Kidney epithelial cell (primary cell): ENCODE data around the gene OBSL1. TPM values are rescaled to one million over a fixed set of nuclear protein-coding genes. Genes with fewer than 3 reads are reported as not detected.

Experiments used
- DNase-seq: peaks from one replicate; pipeline ENCODE4 v3.0.0-alpha.2; 2010; ENCODE audit warnings: low read depth
- H3K27me3 ChIP-seq: 2 replicates; pipeline ENCODE4 v1.6.0; 2011; ENCODE audit warnings: low read length; ENCODE audit not compliant: control insufficient read depth, insufficient read depth
- H3K36me3 ChIP-seq: 2 replicates; pipeline ENCODE4 v1.5.1; 2011; ENCODE audit warnings: low read length; ENCODE audit not compliant: control insufficient read depth, insufficient read depth
- H3K4me3 ChIP-seq: 2 replicates; pipeline ENCODE4 v1.5.1; 2011; ENCODE audit warnings: low read depth, mild to moderate bottlenecking, control low read depth, low read length
- total RNA-seq: library from RNA; depleted of rRNA; stranded (reverse); fragments of >200 nt; gene quantifications from 2 replicates; pipeline ENCODE4 v1.2.3, GENCODE V29; 2015
- TF ChIP-seq, protein P1 (sequence below): IDR thresholded peaks from 2 replicates; pipeline ENCODE4 v1.5.1; 2011; ENCODE audit warnings: mild to moderate bottlenecking, moderate library complexity, low read length, control low read depth, inconsistent platforms; ENCODE audit not compliant: insufficient read depth, poor library complexity, severe bottlenecking

Gene OBSL1
- total RNA-seq, 1 donor from 2014 or later = 39.8 TPM

DNA sequence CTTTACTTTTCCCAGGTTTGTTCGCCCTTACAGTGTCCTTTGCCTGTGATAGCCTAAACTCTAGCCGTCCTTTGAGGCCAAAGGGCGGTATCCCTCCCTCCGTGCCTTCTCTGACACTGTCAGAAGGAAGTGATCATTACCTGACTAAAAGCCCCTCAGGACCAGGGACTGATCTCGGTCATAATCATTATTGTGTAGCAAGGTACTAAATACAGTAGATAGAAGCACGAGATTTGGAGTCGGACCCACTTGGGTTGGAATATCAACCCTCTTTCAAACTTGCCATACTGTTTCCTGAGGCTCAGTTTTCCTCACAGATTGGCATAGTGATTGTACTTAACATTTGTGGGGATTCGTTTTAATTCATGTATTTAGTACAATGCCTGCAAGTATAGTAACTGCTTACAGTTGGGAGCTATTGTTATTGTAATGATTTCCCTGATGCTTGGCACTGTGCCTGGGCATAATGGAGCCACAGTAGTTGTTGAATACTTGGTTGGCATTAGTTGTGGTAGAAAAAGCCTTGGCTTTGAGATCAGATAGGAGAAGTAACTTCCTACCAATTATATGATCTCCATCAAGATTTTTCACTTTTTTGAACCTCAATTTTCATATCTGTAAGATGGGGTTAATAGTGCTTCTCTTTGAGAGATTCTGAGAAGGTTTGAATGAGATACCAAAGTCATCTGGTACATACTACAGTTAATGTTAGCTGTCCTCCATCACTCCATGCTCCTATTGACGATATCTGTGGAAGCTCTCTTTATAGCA lies 27.2 kb upstream of the OBSL1 start:
- TF ChIP-seq, protein P1, sequence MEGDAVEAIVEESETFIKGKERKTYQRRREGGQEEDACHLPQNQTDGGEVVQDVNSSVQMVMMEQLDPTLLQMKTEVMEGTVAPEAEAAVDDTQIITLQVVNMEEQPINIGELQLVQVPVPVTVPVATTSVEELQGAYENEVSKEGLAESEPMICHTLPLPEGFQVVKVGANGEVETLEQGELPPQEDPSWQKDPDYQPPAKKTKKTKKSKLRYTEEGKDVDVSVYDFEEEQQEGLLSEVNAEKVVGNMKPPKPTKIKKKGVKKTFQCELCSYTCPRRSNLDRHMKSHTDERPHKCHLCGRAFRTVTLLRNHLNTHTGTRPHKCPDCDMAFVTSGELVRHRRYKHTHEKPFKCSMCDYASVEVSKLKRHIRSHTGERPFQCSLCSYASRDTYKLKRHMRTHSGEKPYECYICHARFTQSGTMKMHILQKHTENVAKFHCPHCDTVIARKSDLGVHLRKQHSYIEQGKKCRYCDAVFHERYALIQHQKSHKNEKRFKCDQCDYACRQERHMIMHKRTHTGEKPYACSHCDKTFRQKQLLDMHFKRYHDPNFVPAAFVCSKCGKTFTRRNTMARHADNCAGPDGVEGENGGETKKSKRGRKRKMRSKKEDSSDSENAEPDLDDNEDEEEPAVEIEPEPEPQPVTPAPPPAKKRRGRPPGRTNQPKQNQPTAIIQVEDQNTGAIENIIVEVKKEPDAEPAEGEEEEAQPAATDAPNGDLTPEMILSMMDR = no peak
- no peak for DNase-seq
- H3K27me3 ChIP-seq = no peaks in the 10 kb centered on the region
- peak overlapping the region; percentile 68 for H3K4me3 ChIP-seq
- no peaks in the 10 kb centered on the region for H3K36me3 ChIP-seq

DNA sequence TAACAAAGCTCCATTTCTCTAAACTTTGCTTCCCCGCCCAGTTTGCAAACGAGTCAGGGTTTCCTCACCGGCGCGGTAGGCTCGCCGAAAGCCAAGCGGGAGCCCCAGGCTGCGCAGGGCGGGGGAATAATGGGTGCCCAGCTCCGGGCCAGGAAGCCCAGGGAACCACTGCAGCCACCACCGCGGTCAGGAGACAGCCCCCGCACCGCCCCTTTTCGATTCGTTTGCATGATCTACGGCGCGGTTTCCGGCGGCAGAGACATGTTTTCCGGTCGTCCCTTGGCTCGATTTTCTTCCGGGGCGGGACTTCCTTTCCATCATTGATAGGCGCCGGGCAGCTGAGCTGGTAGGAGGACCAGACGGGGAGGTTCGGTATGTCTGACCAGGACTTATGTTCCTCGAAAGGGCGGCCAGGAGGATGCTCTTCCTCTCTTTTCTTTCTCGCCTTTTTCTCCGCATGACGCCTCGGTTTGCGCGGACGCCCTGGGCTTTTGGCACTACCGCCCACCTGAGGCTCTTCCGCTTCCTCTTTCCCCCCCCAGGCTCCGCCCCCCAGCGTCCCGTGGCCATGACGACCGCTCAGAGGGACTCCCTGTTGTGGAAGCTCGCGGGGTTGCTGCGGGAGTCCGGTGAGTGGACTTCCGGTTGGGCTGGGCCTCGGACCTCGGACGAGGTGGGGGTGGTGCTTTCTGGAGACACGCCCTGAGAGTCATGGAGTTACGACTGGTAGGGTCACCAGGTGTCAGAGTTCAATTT lies 26.4 kb upstream of the OBSL1 start, which contains the start of gene STK11IP:
Gene STK11IP, plus strand, starts transcription at position 306 of the 756 bp plus-strand sequence. Its CDS starts 263 bp downstream, at position 569.
- peak within 1 kb of the TSS; percentile 68 for H3K4me3 ChIP-seq
- DNase-seq = peak; percentile 90
- no peaks in the 10 kb centered on the region for H3K27me3 ChIP-seq
- H3K36me3 ChIP-seq = no peaks in the 10 kb centered on the region
- TF ChIP-seq, protein P1 = no peak

DNA sequence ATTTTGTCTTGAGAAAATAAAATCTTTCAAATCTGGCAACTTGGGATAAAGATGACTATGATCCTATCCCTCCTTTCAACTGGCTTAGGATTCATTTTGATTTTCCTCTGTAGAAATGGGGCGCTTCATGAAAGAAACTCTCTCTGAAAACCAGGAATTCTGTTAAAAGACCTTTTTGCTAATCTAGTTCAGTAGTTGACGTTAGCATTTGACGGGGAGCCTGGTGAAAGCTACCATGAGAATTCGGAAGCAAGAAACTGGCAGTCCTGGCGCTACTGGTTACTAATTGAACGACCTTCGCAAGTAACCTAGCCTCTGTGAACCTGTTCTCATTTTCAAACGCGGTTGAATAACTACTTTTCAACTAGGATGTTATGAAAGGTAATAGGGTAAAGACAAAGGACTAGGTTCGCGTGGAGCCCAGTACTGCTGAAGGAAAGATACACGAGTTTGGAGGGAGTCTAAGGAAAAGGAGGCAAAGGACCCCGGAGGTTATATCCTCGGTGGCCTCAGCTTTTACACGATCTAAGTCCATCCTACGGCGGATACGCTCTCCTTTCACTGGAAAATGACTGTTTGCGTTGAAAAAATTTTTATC lies 25.7 kb upstream of the OBSL1 start:
- Histone ChIP-seq H3K36me3 (no peaks in the 10 kb centered on the region), H3K27me3 (no peaks in the 10 kb centered on the region), H3K4me3 (peak overlapping the region; percentile 68)
- no peak for DNase-seq
- TF ChIP-seq, protein P1 = no peak

DNA sequence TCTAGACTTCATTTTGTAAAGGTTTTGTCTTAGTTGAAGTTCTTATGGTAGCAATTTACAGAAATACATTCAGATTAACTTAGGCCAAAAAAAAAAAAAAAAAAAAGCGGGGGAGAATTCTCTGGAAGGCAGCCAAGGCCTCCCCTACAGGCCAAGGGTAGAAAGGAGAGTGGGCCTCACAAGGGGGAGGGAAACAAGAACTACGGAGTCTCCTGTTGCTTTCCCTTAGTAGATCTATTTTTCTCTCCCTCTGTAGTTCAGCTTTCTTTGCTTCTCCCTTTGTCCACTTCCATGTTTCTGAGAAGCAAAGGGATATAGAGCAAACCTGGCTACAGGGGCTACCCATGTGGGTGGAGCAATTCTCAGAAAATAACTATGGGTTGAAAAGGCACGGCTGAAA lies 23.9 kb upstream of the OBSL1 start:
- no peaks in the 10 kb centered on the region for H3K27me3 ChIP-seq
- H3K36me3 ChIP-seq = no peaks in the 10 kb centered on the region
- no peak overlapping the region for H3K4me3 ChIP-seq
- no peak for DNase-seq
- TF ChIP-seq, protein P1 = no peak

DNA sequence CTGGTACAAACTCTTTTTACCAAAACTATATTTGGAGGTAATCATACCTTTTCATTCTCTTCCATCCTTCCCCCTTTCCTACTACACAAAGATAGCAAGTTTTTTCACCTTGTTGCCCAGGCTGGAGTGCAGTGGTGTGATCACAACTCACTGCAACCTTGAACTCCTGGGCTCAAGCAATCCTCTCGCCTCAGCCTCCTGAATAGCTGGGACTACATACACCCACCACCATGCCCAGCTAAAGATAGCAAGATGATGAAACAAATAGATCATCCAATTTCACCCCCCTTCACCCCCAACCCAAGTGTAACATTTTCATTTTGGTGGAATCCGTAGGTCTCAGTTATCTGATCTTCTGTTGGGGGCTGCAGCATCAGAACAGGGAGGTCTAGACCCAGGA lies 21.8 kb upstream of the OBSL1 start:
- TF ChIP-seq, protein P1 = no peak
- Histone ChIP-seq H3K36me3 (no peaks in the 10 kb centered on the region), H3K4me3 (no peak overlapping the region), H3K27me3 (no peaks in the 10 kb centered on the region)
- DNase-seq = no peak
